Jurkat, Clone E6-1 (cell line): Measurements from ENCODE around the gene MS4A7.

Source experiments
- DNase-seq: peaks from one replicate; pipeline ENCODE4 v3.0.0-alpha.2; 2011; ENCODE audit warnings: low read depth, low spot score
- H3K4me3 ChIP-seq: 2 replicates; pipeline ENCODE4 v1.5.1; 2011; ENCODE audit warnings: mild to moderate bottlenecking, low read length, control low read depth, moderate library complexity

Gene MS4A7

DNA sequence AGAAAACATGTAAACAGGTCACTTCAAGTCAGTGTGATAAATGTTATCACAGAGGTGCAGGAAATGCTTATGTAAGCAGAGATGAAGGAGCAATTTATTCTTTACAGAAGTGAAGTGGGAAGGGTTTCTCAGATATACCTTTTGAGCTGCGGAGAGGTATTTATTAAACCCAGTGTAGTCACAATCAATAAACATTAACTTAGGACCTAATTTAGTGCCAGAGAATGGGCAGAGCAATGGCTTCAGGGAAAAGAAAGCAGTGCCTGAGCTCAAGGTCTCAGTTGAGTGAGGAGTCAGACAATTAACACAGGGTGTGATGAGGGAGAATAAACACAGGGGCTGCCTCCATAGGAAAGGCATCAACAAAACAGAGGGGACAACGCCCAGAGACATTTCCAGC lies 52.9 kb downstream of the MS4A7 start:
- H3K4me3 ChIP-seq: no peak overlapping the region
- DNase-seq: no peak

DNA sequence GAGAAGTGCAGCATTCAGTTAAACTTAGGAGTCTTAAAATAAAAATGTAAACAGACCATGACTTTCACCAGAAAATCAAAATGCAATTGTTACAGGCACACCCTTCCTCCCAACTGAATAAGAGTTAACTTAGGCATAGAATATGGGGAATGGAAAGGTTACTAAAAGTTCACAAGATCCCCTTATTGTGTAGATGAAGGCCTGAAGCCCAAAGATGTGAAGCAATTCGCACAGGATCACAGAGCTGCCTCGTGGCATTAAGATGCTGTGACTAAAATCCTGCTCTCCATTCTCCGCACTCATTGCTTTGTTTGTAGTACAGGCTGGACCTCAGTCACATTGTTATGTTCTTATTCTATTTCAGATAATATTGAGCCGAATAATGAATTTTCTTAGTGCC lies 55.1 kb downstream of the MS4A7 start:
- H3K4me3 ChIP-seq: no peak overlapping the region
- no peak for DNase-seq
